ENCODE data around the gene FFAR1. TPM values are rescaled to one million over a fixed set of nuclear protein-coding genes. Genes with fewer than 3 reads are reported as not detected.

FFAR1 gene
- total and polyA plus RNA-seq, 9 donors: 0.11 to 5.0 (median 1.3) TPM

DNA sequence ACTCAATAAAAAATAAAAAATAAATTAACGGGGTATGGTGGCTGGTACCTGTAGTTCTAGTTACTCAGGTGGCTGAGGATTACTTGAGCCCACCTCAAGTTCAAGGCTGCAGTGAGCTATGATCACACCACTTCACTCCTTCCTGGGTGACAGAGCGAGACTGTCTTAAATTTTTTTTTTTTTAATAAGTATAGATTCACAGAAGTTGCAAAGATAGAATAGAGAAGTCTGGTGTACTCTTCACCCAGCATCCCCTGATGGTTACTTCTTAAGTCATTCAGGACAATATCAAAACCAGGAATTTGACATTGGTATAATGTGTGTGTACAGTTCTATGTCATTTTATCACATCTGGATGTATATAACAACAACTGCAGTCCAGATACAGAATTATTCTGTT, 26.4 kb upstream of the FFAR1 start:
- Histone ChIP-seq H3K4me3 (no peak overlapping the region), H3K27me3 (no peaks in the 10 kb centered on the region), H3K4me1 (ENCODE audit: insufficient read depth) (peaks cover 11% of the 10 kb centered on the region), H3K27ac (no peak overlapping the region), H3K9me3 (no peaks in the 10 kb centered on the region), H3K36me3 (no peaks in the 10 kb centered on the region)
- TF ChIP-seq EP300 (IDR thresholded peaks at IDR 0.05) (no peak), POLR2A (IDR thresholded peaks at IDR 0.05) (no peak)
- TF ChIP-seq, protein P1, sequence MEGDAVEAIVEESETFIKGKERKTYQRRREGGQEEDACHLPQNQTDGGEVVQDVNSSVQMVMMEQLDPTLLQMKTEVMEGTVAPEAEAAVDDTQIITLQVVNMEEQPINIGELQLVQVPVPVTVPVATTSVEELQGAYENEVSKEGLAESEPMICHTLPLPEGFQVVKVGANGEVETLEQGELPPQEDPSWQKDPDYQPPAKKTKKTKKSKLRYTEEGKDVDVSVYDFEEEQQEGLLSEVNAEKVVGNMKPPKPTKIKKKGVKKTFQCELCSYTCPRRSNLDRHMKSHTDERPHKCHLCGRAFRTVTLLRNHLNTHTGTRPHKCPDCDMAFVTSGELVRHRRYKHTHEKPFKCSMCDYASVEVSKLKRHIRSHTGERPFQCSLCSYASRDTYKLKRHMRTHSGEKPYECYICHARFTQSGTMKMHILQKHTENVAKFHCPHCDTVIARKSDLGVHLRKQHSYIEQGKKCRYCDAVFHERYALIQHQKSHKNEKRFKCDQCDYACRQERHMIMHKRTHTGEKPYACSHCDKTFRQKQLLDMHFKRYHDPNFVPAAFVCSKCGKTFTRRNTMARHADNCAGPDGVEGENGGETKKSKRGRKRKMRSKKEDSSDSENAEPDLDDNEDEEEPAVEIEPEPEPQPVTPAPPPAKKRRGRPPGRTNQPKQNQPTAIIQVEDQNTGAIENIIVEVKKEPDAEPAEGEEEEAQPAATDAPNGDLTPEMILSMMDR (IDR thresholded peaks at IDR 0.05): no peak
- intact Hi-C loops (cut with DNase I): no loop called here
- WGBS, 3 donors: 94 to 95% (median 95%) methylated on average over 2 of the region's 2 CpGs
- no peak for DNase-seq

DNA sequence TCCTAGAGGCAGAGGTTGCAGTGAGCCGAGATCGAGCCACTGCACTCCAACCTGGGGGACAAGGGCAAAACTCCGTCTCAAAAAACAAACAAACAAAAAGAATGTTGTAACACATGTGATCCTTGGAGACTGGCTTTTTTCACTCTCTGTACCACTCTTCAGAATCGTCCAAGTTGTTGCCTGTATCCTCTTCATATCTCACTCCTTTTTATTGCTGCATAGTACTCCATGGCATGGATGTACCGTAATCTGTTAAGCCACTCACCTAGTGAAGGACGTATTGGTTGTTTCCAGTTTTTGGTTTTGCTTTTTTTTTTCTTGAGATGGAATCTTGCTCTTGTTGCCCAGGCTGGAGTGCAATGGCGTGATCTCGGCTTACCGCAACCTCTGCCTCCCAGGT, 25.7 kb upstream of the FFAR1 start:
- H3K4me3 ChIP-seq: no peak overlapping the region
- TF ChIP-seq, protein P1 (IDR thresholded peaks at IDR 0.05): no peak
- TF ChIP-seq EP300 (IDR thresholded peaks at IDR 0.05) (no peak), POLR2A (IDR thresholded peaks at IDR 0.05) (no peak)
- intact Hi-C loops (cut with DNase I): no loop called here
- DNase-seq: no peak
- H3K9me3 ChIP-seq: no peaks in the 10 kb centered on the region
- 95 to 96% (median 95%) methylated on average over 9 of the region's 9 CpGs for WGBS, 3 donors
- H3K27me3 ChIP-seq: no peaks in the 10 kb centered on the region
- no peak overlapping the region for H3K27ac ChIP-seq
- H3K4me1 ChIP-seq (ENCODE audit: insufficient read depth): peaks cover 11% of the 10 kb centered on the region
- no peaks in the 10 kb centered on the region for H3K36me3 ChIP-seq

DNA sequence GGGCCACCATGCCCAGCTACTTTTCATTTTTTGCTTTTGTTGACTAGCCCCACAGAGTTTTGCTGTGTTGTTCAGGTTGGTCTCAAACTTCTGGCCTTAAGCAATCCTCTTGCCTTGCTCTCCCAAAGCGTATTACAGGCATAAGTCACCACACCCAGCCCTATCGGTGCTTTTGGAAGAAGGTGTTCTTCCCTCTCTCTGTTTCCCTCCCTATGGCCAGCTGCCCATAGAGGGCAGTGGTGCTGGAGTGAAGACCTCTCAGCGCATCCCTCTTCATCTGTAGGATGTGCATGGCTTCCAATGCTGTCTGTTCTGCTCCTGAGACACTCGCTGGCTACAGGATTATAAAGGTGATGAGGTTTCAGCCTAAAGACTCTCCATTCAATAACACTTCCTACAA, 20.1 kb upstream of the FFAR1 start:
- DNase-seq: no peak
- 83 to 87% (median 84%) methylated on average over 4 of the region's 4 CpGs for WGBS, 3 donors
- Histone ChIP-seq H3K27ac (no peak overlapping the region), H3K36me3 (no peaks in the 10 kb centered on the region), H3K27me3 (no peaks in the 10 kb centered on the region), H3K4me1 (ENCODE audit: insufficient read depth) (no peaks in the 10 kb centered on the region), H3K9me3 (no peaks in the 10 kb centered on the region), H3K4me3 (no peak overlapping the region)
- intact Hi-C loops (cut with DNase I): no loop called here
- no peak for TF ChIP-seq POLR2A (IDR thresholded peaks at IDR 0.05)
- TF ChIP-seq, protein P1 (IDR thresholded peaks at IDR 0.05): no peak
- no peak for TF ChIP-seq EP300 (IDR thresholded peaks at IDR 0.05)

- TF ChIP-seq, protein P1 (IDR thresholded peaks at IDR 0.05): no peak
- no peaks in the 10 kb centered on the region for H3K4me1 ChIP-seq (ENCODE audit: insufficient read depth)
- H3K27ac ChIP-seq: no peak within 1 kb of the TSS
- intact Hi-C loops (cut with DNase I): no loop called here
- no peaks in the 10 kb centered on the region for H3K9me3 ChIP-seq
- H3K4me3 ChIP-seq: no peak within 1 kb of the TSS
- WGBS, 3 donors: 84 to 89% (median 86%) methylated on average over 12 of the region's 12 CpGs
- H3K27me3 ChIP-seq: no peaks in the 10 kb centered on the region
- no peak for DNase-seq
- H3K36me3 ChIP-seq: no peaks in the 10 kb centered on the region
Observed at GRCh38 chr19:35328851-35329285, 18.8 kb upstream of the FFAR1 start, which contains the start of gene CD22. Gene CD22 (plus strand): TSS chr19:35329187. CDS start chr19:35332041, 2,854 bp downstream.

Data from ovary (tissue), 9 donors.